Keratinocyte (primary cell): ENCODE results near the gene NRP1. TPM values are rescaled to one million over a fixed set of nuclear protein-coding genes. Genes with fewer than 3 reads are reported as not detected.

Source experiments
- DNase-seq: peaks from one replicate; pipeline ENCODE4 v3.0.0-alpha.2; 2011; ENCODE audit warnings: low read depth, missing footprints, low spot score
- FAIRE-seq: peaks from 2 replicates; lab custom pipeline; 2011; peaks lifted over from hg19 to GRCh38; lab: Jason Lieb, UNC
- H2AFZ ChIP-seq: 2 replicates; pipeline ENCODE4 v1.6.0; 2012; ENCODE audit warnings: low read length, control low read depth, inconsistent platforms; ENCODE audit not compliant: control insufficient read depth
- H3K27ac ChIP-seq: 2 replicates; pipeline ENCODE4 v1.5.1; 2011; ENCODE audit warnings: low read length; ENCODE audit not compliant: control insufficient read depth, insufficient read depth
- H3K27me3 ChIP-seq: 3 replicates; pipeline ENCODE4 v1.6.0; 2011; ENCODE audit warnings: low read length; ENCODE audit not compliant: control insufficient read depth, insufficient read depth; ENCODE audit errors: extremely low read depth
- H3K36me3 ChIP-seq, 2 experiments: 2 replicates in 1 of 2; 3 replicates in 1 of 2; pipeline ENCODE4 v1.5.1; 2011; ENCODE audit warnings: low read length in 2 of 2, mild to moderate bottlenecking in 1 of 2; ENCODE audit not compliant: control insufficient read depth in 2 of 2, insufficient read depth in 2 of 2; ENCODE audit errors: extremely low read depth in 1 of 2
- H3K4me1 ChIP-seq: 3 replicates; pipeline ENCODE4 v1.5.1; 2011; ENCODE audit warnings: low read length; ENCODE audit not compliant: control insufficient read depth, insufficient read depth; ENCODE audit errors: extremely low read depth
- H3K4me2 ChIP-seq: 3 replicates; pipeline ENCODE4 v1.6.0; 2011; ENCODE audit warnings: low read depth, low read length; ENCODE audit not compliant: control insufficient read depth, insufficient read depth; ENCODE audit errors: extremely low read depth
- H3K4me3 ChIP-seq, 3 experiments: fragments of 200-600 bp in 1 of 3; sonication (generic) in 1 of 3; 2 replicates in 2 of 3; 3 replicates in 1 of 3; pipeline ENCODE4 v1.5.1; 2011 to 2016; ENCODE audit warnings: low read length in 3 of 3, mild to moderate bottlenecking in 3 of 3, control low read depth in 2 of 3, inconsistent platforms in 1 of 3, low read depth in 1 of 3, mixed read lengths in 1 of 3, mixed run types in 1 of 3, moderate library complexity in 1 of 3; ENCODE audit not compliant: control insufficient read depth in 2 of 3, insufficient read depth in 2 of 3; ENCODE audit errors: extremely low read depth in 1 of 3
- H3K79me2 ChIP-seq: 2 replicates; pipeline ENCODE4 v1.6.0; 2012; ENCODE audit warnings: low read length; ENCODE audit not compliant: control insufficient read depth, insufficient read depth
- H3K9ac ChIP-seq: 3 replicates; pipeline ENCODE4 v1.6.0; 2011; ENCODE audit warnings: low read length; ENCODE audit not compliant: control insufficient read depth, insufficient read depth; ENCODE audit errors: extremely low read depth
- H3K9me1 ChIP-seq: 3 replicates; pipeline ENCODE4 v1.6.0; 2011; ENCODE audit warnings: low read length; ENCODE audit not compliant: control insufficient read depth, insufficient read depth; ENCODE audit errors: extremely low read depth
- H3K9me3 ChIP-seq: 2 replicates; pipeline ENCODE4 v1.5.1; 2012; ENCODE audit warnings: low read depth, low read length; ENCODE audit not compliant: control insufficient read depth
- H4K20me1 ChIP-seq: 3 replicates; pipeline ENCODE4 v1.6.0; 2011; ENCODE audit warnings: low read length; ENCODE audit not compliant: control insufficient read depth, insufficient read depth; ENCODE audit errors: extremely low read depth
- CTCF ChIP-seq, 3 experiments: IDR thresholded peaks in 1 of 3; conservative IDR thresholded peaks in 1 of 3; optimal IDR thresholded peaks in 1 of 3; 2 replicates in 2 of 3; 3 replicates in 1 of 3; pipeline versions ENCODE3 to v1.5.1; 2011; ENCODE audit warnings: low read length in 3 of 3, mild to moderate bottlenecking in 3 of 3, moderate library complexity in 2 of 3, control low read depth in 1 of 3, inconsistent platforms in 1 of 3; ENCODE audit not compliant: insufficient read depth in 2 of 3; ENCODE audit errors: extremely low read depth in 1 of 3
- EZH2 ChIP-seq: IDR thresholded peaks from one replicate; pipeline ENCODE4 v1.6.1; 2012; ENCODE audit warnings: inconsistent platforms, mild to moderate bottlenecking, low read length, moderate library complexity
- dilution Hi-C: fragments of 300-500 bp; cut with MboI; formaldehyde crosslinking; loops from one replicate; pipeline ENCODE4 v1.7.0; 2020; ENCODE audit warnings: low sequenced_read_pairs; ENCODE audit not compliant: extremely low pct_ligation_motif_present
- polyA plus RNA-seq, 5 experiments: library from polyadenylated mRNA; depleted of rRNA in 3 of 5; stranded (reverse) in 3 of 5; stranded (forward) in 1 of 5; unstranded in 1 of 5; fragments of >200 nt; gene quantifications; 1 replicate in 1 of 5; 2 replicates in 3 of 5; 3 replicates in 1 of 5; pipeline versions ENCODE4 v1.2.1 to v1.2.3, GENCODE V29; 2011 to 2012; ENCODE audit warnings: missing spikeins in 2 of 5, low read depth in 1 of 5, low replicate concordance in 1 of 5

The NRP1 gene
- polyA plus RNA-seq, 1 donor (not counting 4 experiments of a cell fraction or from before 2014, with no cell fraction given) = 36.2 TPM

- H3K79me2 ChIP-seq = no peaks in the 10 kb centered on the region
- peak; percentile 55 for FAIRE-seq
These were observed 120.3 kb downstream of the NRP1 start for GRCh38 chr10:33214174-33214573.

GRCh38 chr10:33212061-33212748 is 122.3 kb downstream of the NRP1 start:
- Histone ChIP-seq H3K27ac (no peak overlapping the region), H3K4me1 (peaks cover 10% of the 10 kb centered on the region), H3K27me3 (no peaks in the 10 kb centered on the region), H3K9me1 (no peaks in the 10 kb centered on the region), H3K36me3 (peaks cover 12 to 30% of the 10 kb centered on the region in 2 experiments), H3K4me3 (no peak overlapping the region), H3K9ac (no peak overlapping the region), H4K20me1 (no peaks in the 10 kb centered on the region), H2AFZ (no peak overlapping the region), H3K9me3 (no peaks in the 10 kb centered on the region), H3K79me2 (no peaks in the 10 kb centered on the region), H3K4me2 (no peak overlapping the region)
- dilution Hi-C loops = no loop called here
- no peak for TF ChIP-seq CTCF (optimal IDR thresholded peaks at IDR 0.05 in 1 of 3, IDR thresholded peaks at IDR 0.05 in 1 of 3, conservative IDR thresholded peaks at IDR 0.05 in 1 of 3; ENCODE audit: extremely low read depth in 1 of 3, insufficient read depth in 2 of 3, low read length in 3 of 3)
- TF ChIP-seq EZH2 = no peak
- FAIRE-seq (no peak), DNase-seq (no peak)

More at GRCh38 chr10:33214174-33214573, 120.3 kb downstream of the NRP1 start:
- H3K4me1 ChIP-seq = peaks cover 25% of the 10 kb centered on the region
- no peak overlapping the region for H2AFZ ChIP-seq
- no peaks in the 10 kb centered on the region for H3K9me3 ChIP-seq
- no peaks in the 10 kb centered on the region for H3K9me1 ChIP-seq
- H4K20me1 ChIP-seq = no peaks in the 10 kb centered on the region
- dilution Hi-C loops = no loop called here
- H3K27me3 ChIP-seq = no peaks in the 10 kb centered on the region
- no peak overlapping the region for H3K9ac ChIP-seq
- DNase-seq = no peak
- H3K4me3 ChIP-seq = no peak overlapping the region
- peaks cover 10 to 27% of the 10 kb centered on the region in 2 experiments for H3K36me3 ChIP-seq
- TF ChIP-seq EZH2 (no peak), CTCF (optimal IDR thresholded peaks at IDR 0.05 in 1 of 3, IDR thresholded peaks at IDR 0.05 in 1 of 3, conservative IDR thresholded peaks at IDR 0.05 in 1 of 3; ENCODE audit: extremely low read depth in 1 of 3, insufficient read depth in 2 of 3, low read length in 3 of 3) (no peak)
- H3K4me2 ChIP-seq = no peak overlapping the region
- no peak overlapping the region for H3K27ac ChIP-seq
